Measurements from ENCODE around the gene ALDH2. TPM values are rescaled to one million over a fixed set of nuclear protein-coding genes. Genes with fewer than 3 reads are reported as not detected.
"Not testable (repeated sequence)": the region's sequence is repeated elsewhere in the genome, so short reads cannot be mapped to it uniquely, and the experiment has no call there.

ALDH2 gene
- total RNA-seq, 6 experiments from 2014 or later: 12.1 to 43.3 (median 15.8) TPM

DNA sequence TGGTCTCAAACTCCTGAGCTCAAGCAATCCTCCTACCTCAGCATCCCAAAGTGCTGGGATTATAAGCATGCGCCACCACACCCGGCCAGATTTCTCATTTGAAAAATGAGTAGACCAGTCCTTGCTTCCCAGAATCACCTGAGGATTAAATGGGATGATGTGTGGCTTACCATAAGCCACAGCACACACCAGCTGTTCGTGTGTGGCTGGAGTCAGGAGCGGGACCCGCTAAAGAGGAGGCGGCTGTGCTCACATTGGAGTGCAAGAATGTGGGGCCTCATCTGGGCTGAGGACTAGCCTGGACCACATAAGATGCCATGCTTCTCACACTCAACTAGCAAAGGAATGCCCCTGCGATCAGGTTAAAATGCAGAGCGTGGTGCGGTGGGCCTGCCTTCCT, 6.7 kb upstream of the ALDH2 start:
- Mint-ChIP-seq H3K9me3 (no peaks in the 10 kb centered on the region), H3K27me3 (ENCODE audit: insufficient read depth) (no peaks in the 10 kb centered on the region; the same call in 1 of the 2 replicates), H3K36me3 (ENCODE audit: low read depth) (no peaks in the 10 kb centered on the region), H3K4me1 (ENCODE audit: low read depth) (no peaks in the 10 kb centered on the region), H3K27ac (no peak overlapping the region), H3K4me3 (no peak overlapping the region)
- no peak for DNase-seq
- TF ChIP-seq, protein P1, sequence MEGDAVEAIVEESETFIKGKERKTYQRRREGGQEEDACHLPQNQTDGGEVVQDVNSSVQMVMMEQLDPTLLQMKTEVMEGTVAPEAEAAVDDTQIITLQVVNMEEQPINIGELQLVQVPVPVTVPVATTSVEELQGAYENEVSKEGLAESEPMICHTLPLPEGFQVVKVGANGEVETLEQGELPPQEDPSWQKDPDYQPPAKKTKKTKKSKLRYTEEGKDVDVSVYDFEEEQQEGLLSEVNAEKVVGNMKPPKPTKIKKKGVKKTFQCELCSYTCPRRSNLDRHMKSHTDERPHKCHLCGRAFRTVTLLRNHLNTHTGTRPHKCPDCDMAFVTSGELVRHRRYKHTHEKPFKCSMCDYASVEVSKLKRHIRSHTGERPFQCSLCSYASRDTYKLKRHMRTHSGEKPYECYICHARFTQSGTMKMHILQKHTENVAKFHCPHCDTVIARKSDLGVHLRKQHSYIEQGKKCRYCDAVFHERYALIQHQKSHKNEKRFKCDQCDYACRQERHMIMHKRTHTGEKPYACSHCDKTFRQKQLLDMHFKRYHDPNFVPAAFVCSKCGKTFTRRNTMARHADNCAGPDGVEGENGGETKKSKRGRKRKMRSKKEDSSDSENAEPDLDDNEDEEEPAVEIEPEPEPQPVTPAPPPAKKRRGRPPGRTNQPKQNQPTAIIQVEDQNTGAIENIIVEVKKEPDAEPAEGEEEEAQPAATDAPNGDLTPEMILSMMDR (IDR thresholded peaks at IDR 0.05): no peak

DNA sequence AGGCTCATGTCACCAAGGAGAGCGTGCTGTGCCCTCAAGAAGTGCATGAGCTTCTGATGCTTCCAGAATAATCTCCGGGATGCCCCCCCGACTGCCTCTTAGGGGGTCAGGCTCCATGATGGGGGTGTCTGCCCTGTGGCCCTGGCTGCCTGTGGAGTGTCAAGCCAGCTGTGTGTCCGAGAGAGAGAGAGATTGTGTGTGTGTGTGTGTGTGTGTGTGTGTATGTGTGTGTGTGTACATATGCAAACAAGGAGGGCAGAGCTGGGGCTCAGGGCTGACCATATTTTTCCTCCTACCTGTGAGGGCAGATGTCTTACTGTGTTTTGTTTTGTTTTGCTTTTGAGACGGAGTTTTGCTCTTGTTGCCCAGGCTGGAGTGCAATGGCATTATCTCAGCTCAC, 5.6 kb upstream of the ALDH2 start:
- H3K4me1 Mint-ChIP-seq (ENCODE audit: low read depth): peaks cover 2% of the 10 kb centered on the region
- DNase-seq: no peak
- no peaks in the 10 kb centered on the region for H3K9me3 Mint-ChIP-seq
- TF ChIP-seq, protein P1 (IDR thresholded peaks at IDR 0.05): no peak
- no peaks in the 10 kb centered on the region; the same call in 1 of the 2 replicates for H3K27me3 Mint-ChIP-seq (ENCODE audit: insufficient read depth)
- H3K36me3 Mint-ChIP-seq (ENCODE audit: low read depth): no peaks in the 10 kb centered on the region
- no peak overlapping the region for H3K27ac Mint-ChIP-seq
- no peak overlapping the region for H3K4me3 Mint-ChIP-seq

DNA sequence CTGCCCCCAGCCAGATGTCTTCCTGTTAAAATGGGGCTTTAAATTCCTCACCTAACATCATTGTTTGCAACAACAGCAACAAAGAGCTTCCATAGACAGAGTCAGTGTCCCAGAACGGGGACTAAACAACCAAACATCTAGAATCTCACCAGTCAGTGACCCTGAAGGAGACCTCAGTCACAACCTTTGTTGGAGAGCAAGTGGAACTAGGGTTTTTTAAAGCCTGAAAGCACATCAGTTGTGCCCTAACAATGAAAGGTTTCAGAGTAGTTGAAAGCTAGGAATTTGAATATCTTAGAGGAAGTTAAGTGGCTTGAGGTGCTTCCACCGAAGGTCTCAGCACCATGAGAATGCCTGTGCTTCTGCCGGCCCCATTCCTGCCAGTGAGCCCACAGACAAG, 5.0 kb upstream of the ALDH2 start:
- Mint-ChIP-seq H3K27ac (no peak overlapping the region), H3K36me3 (ENCODE audit: low read depth) (no peaks in the 10 kb centered on the region), H3K4me3 (no peak overlapping the region), H3K27me3 (ENCODE audit: insufficient read depth) (no peaks in the 10 kb centered on the region; the same call in 1 of the 2 replicates), H3K4me1 (ENCODE audit: low read depth) (peaks cover 7% of the 10 kb centered on the region), H3K9me3 (no peaks in the 10 kb centered on the region)
- TF ChIP-seq, protein P1 (IDR thresholded peaks at IDR 0.05): no peak
- DNase-seq: no peak

DNA sequence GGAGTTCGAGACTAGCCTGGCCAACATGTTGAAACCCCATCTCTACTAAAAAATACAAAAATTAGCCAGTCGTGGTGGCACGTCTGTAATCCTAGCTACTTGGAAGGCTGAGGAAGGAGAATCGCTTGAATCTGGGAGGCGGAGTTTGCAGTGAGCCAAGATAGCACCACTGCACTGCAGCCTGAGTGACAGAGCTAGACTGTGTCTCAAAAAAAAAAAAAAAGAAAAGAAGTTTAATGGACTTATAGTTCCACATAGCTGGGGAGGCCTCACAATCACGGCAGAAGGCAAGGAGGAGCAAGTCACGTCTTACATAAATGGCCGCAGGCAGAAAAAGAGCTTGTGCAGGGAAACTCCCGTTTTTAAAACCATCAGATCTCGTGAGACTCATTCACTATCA, 3.2 kb upstream of the ALDH2 start:
- peaks cover 21% of the 10 kb centered on the region for H3K4me1 Mint-ChIP-seq (ENCODE audit: low read depth)
- H3K4me3 Mint-ChIP-seq: not testable (repeated sequence)

DNA sequence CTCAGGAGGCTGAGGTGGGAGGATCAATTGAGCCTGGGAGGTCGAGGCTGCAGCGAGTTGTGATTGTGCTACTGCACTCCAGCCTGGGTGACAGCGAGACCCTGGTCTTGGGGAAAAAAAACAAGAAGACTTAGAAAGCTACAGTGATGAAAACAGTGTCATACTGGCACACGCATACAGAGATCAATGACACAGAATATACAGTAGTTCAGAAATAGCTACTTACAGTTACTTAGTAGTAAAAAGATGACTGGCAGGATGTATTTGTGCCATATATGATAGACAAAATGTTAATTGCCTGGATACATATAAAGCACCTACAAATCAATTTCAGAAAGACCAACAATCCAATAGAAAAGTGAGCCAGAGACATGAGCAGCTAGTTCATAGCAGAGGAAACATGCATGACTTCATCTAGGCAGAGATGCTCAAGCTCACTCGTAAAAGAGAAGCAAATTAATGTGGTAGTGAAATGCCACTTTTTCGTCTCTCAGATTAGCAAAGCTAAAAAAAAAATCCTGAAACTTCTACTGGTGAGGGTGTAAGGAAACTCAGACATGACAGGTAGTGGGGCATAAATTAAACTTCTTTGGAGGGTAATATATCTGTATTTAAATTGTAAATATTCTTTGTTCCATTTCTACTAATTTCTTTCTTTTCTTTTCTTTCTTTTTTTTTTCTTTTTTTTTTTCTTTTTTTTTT, 2.5 kb upstream of the ALDH2 start:
- DNase-seq: no peak
- no peaks in the 10 kb centered on the region; the same call in 1 of the 2 replicates for H3K27me3 Mint-ChIP-seq (ENCODE audit: insufficient read depth)
- peaks cover 21% of the 10 kb centered on the region for H3K4me1 Mint-ChIP-seq (ENCODE audit: low read depth)
- no peak overlapping the region for H3K4me3 Mint-ChIP-seq
- H3K27ac Mint-ChIP-seq: no peak overlapping the region
- no peaks in the 10 kb centered on the region for H3K36me3 Mint-ChIP-seq (ENCODE audit: low read depth)
- no peaks in the 10 kb centered on the region for H3K9me3 Mint-ChIP-seq
- TF ChIP-seq, protein P1 (IDR thresholded peaks at IDR 0.05): no peak

More for the DNA sequence above, 3.2 kb upstream of the ALDH2 start:
- H3K36me3 Mint-ChIP-seq (ENCODE audit: low read depth); H3K27ac Mint-ChIP-seq; DNase-seq; H3K9me3 Mint-ChIP-seq; H3K27me3 Mint-ChIP-seq (ENCODE audit: insufficient read depth): not testable (repeated sequence)

DNA sequence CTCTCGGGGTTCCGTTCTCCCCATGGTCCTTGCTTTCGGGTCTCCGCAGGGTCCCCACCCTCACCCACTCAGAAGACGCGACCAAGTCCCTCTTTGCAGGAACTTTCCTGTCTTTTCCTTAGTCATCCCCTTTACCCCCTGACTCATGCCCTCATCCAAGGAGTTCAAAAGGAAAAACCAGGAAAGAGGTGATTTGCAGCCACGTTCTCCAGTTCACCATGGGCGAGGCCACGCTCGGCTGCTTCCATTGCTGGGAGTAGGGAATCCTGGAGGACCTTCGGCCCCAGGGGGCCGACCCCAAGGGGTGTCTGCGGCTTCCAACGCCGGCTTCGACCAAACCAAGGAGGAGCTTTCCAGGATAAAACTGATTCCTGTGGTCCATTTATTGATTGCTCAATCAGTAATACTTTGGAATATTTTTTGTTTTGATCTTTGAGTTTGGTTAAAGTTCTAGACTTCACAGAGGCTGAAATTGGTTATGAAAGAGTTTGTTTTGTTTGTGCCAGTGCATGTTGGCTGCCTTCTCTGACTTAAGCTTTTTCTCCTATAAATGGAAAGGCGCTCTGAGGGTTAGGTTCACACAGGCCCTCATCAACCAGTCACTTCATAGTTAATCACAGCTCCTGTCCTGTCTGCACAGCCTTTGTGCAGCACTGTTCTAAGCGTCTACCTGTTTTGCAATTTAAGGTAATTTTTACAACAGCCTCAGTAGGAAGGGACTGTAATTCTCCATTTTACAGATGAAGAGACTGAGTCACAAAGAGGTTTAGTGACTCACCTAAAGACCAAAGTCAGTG, 827 bp downstream of the ALDH2 start:
- H3K27ac Mint-ChIP-seq: peak overlapping the region; percentile 85
- peak; percentile 20 for DNase-seq
- peak overlapping the region; percentile 96 for H3K4me3 Mint-ChIP-seq
- H3K9me3 Mint-ChIP-seq: no peaks in the 10 kb centered on the region
- TF ChIP-seq, protein P1 (IDR thresholded peaks at IDR 0.05): no peak
- H3K27me3 Mint-ChIP-seq (ENCODE audit: insufficient read depth): no peaks in the 10 kb centered on the region; the same call in 1 of the 2 replicates
- peaks cover 21% of the 10 kb centered on the region for H3K4me1 Mint-ChIP-seq (ENCODE audit: low read depth)
- H3K36me3 Mint-ChIP-seq (ENCODE audit: low read depth): no peaks in the 10 kb centered on the region

Data from HFFc6 (cell line).